Measurements from ENCODE around the gene METTL2A. TPM values are rescaled to one million over a fixed set of nuclear protein-coding genes. Genes with fewer than 3 reads are reported as not detected.
"Not testable (repeated sequence)": the region's sequence is repeated elsewhere in the genome, so short reads cannot be mapped to it uniquely, and the experiment has no call there.

The METTL2A gene
- total RNA-seq, 2 experiments from 2014 or later, result 25.9 to 31.8 TPM

DNA sequence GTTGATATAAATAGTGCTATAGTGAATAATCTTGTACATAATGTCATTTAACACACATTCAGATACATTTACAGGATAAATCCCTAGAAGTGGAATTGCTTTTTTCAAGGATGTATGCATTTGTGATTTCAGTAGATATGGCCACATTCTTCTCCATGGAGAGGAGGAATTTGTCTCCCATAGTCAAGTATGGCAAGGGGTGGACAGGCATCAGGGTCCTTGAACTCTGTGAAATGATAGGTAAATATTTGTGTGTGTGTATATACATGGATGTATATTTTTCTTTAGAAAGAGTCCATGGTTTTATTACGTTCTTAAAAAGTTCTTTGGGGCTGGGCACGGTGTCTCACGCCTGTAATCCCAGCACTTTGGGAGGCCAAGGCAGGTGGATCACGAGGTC, 72.6 kb downstream of the METTL2A start:
- H3K27ac Mint-ChIP-seq; H3K9me3 Mint-ChIP-seq (ENCODE audit: low read depth); intact Hi-C loops (cut with DNase I, micrococcal nuclease); H3K27me3 Mint-ChIP-seq; DNase-seq; POLR2A ChIA-PET; H3K4me3 Mint-ChIP-seq; H3K36me3 Mint-ChIP-seq (ENCODE audit: low read depth); ATAC-seq: not testable (repeated sequence)
- CTCF ChIA-PET, result interaction anchor here (1.0 kb wide), 1 partner anchor 12 kb away, joined by 3 read pairs; no protein-coding TSS in a partner anchor
- H3K4me1 Mint-ChIP-seq, result peaks cover 18% of the 10 kb centered on the region

DNA sequence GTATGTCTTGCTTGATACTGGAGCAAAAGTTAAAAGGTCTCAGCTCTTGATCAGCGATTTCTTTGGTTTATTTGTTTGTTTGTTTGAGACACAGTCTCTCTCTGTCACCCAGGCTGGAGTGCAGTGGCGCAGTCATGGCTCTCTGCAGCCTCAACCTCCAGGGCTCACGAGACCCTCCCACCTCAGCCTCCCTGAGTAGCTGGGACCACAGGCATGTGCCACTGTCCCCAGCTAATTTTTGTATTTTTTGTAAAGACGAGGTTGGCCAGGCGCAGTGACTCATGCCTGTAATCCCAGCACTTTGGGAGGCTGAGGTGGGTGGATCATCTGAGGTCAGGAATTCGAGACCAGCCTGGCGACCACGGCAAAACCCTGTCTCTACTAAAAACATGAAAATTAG, 75.1 kb downstream of the METTL2A start:
- ATAC-seq; CTCF ChIA-PET; intact Hi-C loops (cut with DNase I, micrococcal nuclease); DNase-seq; H3K27me3 Mint-ChIP-seq; H3K4me3 Mint-ChIP-seq; POLR2A ChIA-PET; H3K9me3 Mint-ChIP-seq (ENCODE audit: low read depth); H3K36me3 Mint-ChIP-seq (ENCODE audit: low read depth); H3K27ac Mint-ChIP-seq: not testable (repeated sequence)
- peaks cover 11% of the 10 kb centered on the region for H3K4me1 Mint-ChIP-seq

Other genes starting within 250 kb of the METTL2A start
- not detected for gene EFCAB3, start 43.3 kb upstream of the METTL2A start, total RNA-seq
- gene TLK2, start 54.9 kb downstream of the METTL2A start, total RNA-seq, result 10 to 100 TPM; 37.4 to 60.2 TPM
- 10 to 100 TPM; 10.5 to 11.3 TPM for gene MRC2, start 203.8 kb downstream of the METTL2A start, total RNA-seq

Data from activated CD4-positive, alpha-beta T cell treated with anti-CD3 and anti-CD28 coated beads for 36 hours (primary cell).